SKM-1 (cell line): Measurements from ENCODE around the gene RAB12.
"Not testable (repeated sequence)": the region's sequence is repeated elsewhere in the genome, so short reads cannot be mapped to it uniquely, and the experiment has no call there.

Experiments
- DNase-seq: peaks from one replicate; lab custom pipeline; 2025; ENCODE audit not compliant: unreplicated experiment; lab: John Stamatoyannopoulos, UW

Gene RAB12

GRCh38 chr18:8608795-8609658 lies at the start of gene RAB12:
RAB12 (plus strand) TSS chr18:8609437; CDS start chr18:8609440, 3 bp downstream.
- DNase-seq = peak; percentile 61

GRCh38 chr18:8559612-8560186 lies 49.5 kb upstream of the RAB12 start:
- no peak for DNase-seq

GRCh38 chr18:8561123-8561910 lies 47.9 kb upstream of the RAB12 start:
- DNase-seq = no peak

GRCh38 chr18:8562070-8562469 lies 47.2 kb upstream of the RAB12 start:
- DNase-seq = no peak

GRCh38 chr18:8562919-8563318 lies 46.3 kb upstream of the RAB12 start:
- DNase-seq = no peak

- DNase-seq = no peak
Observed at GRCh38 chr18:8571399-8571798, 37.8 kb upstream of the RAB12 start.

- not testable (repeated sequence) for DNase-seq
Observed at GRCh38 chr18:8573766-8574165, 35.5 kb upstream of the RAB12 start.

GRCh38 chr18:8584798-8585197 lies 24.4 kb upstream of the RAB12 start:
- DNase-seq = no peak

- no peak for DNase-seq
Observed at GRCh38 chr18:8586941-8587340, 22.3 kb upstream of the RAB12 start.

GRCh38 chr18:8595445-8595844 lies 13.8 kb upstream of the RAB12 start:
- no peak for DNase-seq

- DNase-seq = peak; percentile 82
Observed at GRCh38 chr18:8601277-8602032, 7.8 kb upstream of the RAB12 start.

- DNase-seq = no peak
Observed at GRCh38 chr18:8602040-8602439, 7.2 kb upstream of the RAB12 start.

- no peak for DNase-seq
Observed at GRCh38 chr18:8602557-8602956, 6.7 kb upstream of the RAB12 start.

GRCh38 chr18:8603663-8604520 lies 5.3 kb upstream of the RAB12 start:
- peak; percentile 34 for DNase-seq

GRCh38 chr18:8605974-8606373 lies 3.3 kb upstream of the RAB12 start:
- DNase-seq = no peak

- DNase-seq = no peak
Observed at GRCh38 chr18:8607776-8608742, 1.2 kb upstream of the RAB12 start.

GRCh38 chr18:8609659-8610458 lies 622 bp downstream of the RAB12 start:
- no peak for DNase-seq

GRCh38 chr18:8610459-8610851 lies 1.2 kb downstream of the RAB12 start:
- DNase-seq = no peak
